HG02798 (cell line): ENCODE measurements around the gene CYP3A4.
"Not testable (repeated sequence)": the region's sequence is repeated elsewhere in the genome, so short reads cannot be mapped to it uniquely, and the experiment has no call there.

Experiments
- ATAC-seq: cut with Tn5 transposase; IDR thresholded peaks from one replicate; pipeline ENCODE4 v1.9.1; 2021; ENCODE audit warnings: mild to moderate bottlenecking; ENCODE audit not compliant: unreplicated experiment, poor library complexity

Gene CYP3A4

DNA sequence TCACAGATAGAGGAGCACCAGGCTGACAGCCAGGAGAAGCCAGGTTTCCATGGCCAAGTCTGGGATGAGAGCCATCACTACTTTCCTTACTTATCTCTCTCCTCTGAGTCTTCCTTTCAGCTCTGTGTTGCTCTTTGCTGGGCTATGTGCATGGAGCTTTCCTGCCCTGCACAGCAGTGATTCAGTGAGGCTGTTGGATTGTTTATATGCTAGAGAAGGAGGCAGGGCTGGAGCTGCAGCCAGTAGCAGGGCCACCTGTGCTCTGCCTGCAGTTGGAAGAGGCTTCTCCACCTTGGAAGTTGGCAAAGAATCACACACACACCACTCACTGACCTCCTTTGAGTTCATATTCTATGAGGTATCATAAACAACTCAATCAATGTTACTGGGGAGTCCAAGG, at the start of gene CYP3A4:
Gene CYP3A4, minus strand, starts transcription at position 178 of the 400 bp plus-strand sequence. Its CDS starts 103 bp downstream, at position 75.
- ATAC-seq: no peak

DNA sequence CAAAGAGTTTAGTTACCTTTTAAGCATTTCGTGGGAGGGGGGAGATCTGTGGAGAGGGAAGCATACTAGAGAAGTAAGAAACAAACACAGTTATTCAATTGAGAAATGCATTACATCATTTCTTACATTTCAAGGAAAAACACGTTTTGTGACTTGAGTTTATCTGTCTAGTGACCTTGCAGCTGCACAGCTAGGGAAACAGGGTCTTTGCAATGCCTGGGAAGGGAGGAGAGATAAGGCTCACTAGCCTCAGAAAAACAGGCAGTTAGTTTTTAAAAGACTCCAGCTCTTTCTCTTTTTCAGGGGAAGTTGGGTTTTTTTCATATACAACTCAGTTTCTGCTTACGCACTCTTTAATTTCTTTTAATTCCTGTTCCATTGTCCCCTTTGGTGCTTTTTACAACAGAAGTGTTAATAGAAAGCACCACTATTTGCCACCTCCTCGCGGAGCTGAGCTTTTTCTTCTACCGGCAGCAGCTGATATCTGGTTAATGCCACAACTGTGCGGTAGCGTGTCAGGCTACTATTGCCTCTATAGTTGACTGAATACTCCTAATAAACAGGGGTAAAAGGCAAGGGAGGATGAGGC, 49.4 kb upstream of the CYP3A4 start:
- ATAC-seq: no peak

DNA sequence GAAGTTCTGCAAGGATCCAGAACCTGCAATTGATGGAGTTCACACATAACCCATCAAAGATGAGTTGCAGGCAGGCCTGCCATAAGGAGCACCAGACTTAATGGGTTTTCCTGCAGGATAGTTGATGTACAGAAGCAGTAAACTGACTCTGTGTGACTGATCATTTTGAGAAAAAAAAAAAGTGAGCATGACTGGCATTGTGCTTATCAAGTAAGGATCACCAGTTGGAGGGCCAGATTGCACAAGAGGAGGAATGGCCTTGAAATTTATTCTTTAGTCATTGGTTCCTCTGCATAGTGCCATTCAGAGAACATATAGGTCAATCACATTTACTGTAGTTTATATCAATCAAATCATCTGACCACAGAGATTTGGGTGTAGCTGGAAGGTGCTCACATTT, 47.6 kb upstream of the CYP3A4 start:
- ATAC-seq: no peak

DNA sequence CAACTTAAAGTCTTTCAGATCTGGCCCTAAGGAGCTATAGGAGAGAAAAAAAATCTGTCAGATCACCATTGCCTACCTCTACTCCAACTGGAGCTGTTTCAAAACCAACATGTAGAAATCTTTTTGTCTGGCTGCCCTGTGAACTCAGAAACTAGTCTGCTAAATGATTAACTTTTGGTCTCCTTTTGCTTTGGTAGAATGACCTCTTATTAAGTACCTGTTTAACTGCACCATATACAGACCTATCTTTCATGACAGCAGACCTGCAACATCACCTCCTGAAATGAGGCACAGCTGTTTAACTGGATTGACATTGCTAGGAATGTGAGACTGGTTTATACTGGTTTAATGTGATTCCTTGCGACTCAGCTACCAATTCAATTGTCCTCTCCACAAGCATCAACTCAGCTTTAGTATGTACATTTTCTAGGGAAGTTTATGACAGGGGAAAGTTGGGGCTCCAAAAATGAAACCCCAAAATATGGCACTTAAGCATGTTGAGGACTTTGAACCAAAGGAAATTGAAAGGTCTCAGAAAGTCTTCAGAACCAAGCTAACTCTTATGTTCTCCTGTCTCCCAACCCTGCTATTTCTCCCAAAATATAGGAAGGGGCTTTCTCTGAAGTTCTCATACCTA, 45.7 kb upstream of the CYP3A4 start:
- no peak for ATAC-seq

DNA sequence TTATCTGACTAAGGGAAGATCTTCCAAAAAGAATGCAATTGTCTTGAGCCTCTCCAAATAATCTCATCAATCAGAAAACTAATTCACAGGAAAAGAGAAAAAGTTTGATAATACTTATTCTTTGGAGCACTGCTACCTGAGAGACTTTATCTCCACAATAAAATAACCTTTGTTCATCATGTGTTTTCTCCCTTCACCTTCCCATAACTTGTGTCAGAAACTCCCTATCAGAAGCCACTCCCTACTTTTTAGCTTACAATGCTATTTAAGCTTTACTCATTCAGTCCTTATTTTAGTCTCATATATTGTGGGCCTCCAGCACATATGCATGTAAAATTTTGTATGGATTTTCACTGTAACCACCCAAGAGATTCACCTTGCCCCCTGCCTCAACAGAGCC, 44.8 kb upstream of the CYP3A4 start:
- ATAC-seq: no peak

DNA sequence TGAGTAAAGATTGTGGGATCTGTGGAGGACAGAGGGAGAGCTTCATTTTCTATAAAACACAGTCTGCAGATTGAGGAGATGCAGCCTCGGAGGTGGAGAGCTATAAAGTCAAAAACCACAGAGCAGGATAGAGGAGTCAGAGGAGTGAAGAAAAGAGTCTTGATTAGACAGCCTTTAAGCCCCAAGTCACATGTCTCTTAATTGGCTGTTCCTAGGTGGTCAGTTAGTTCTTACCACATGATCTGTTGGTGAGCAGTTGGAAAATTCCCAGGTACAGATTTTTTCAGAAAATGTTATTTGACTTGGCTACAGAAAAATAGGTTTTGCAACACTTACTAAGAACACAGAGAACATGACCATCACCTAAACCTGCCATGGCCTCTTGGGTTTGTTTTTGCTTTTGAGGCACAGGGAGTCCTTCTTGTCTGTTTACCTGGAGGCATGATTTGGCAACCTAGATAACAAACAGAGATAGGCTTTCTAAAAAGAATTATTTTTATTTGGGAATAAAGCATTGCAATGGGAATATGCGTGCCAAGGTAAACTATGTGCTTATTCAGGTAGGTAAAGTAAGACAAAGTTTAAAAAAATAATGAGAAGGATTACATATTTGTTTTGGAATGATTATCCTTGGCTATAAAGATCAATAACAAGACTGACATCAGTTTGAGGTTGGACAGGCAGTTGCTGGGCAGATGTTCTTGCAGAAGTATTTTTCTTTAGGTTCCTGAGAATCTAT, 43.2 kb upstream of the CYP3A4 start:
- ATAC-seq: no peak

DNA sequence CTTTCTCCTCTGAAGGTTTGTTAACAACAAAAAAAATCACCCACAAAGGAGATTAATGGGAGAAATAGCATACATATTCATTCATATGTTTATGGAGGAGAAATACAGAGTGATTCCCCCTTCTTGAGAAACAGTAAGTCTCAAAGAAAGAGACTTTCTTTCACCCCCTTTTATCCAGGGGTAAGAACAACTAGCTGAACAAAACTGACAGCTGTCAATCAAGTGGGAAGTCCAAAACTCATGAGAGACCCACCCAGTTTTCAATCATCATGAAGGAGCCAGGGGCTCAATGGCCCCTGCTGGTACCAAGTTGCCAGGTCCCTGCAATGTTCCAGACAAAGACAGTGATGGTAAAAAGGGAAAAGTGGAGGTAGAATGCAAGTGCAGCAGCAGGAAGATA, 41.9 kb upstream of the CYP3A4 start:
- ATAC-seq: no peak

DNA sequence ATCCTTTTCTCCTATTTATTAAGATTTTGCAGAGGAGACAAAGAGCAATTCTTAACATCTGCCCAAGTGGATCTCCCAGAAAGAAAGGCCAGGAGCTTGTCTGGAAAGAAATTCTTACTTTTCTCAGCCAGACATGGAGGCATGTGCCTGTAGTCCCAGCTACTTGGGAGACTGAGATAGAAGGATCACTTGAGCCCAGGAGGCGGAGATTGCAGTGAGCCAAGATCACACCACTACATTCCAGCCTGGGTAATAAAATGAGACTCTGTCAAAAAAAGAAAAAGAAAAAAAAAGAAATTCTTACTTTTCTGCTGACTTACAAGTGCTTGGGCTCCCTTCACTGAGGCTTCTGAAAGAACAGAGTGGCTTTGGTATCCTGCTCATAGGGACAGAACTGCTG, 41.5 kb upstream of the CYP3A4 start:
- ATAC-seq: no peak

DNA sequence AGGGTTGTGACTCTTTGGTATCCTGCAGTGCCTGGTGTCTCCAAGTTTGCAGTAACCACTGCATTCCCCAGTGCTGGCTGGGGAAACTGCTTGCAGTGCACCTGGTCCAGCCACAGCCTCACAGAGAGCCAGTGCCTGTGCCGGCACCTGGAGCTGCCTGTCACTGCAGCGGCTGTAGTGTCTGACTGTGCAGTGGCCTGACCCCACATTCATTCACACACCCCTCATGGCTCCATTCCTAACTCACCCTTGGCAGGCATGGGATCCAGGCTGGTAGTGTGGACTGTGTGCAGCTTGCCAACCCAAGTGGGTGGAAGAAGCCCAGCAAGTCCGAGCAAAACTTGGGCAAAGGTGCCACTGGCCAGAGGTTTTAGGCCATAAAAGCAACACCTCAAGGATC, 40.1 kb upstream of the CYP3A4 start:
- no peak for ATAC-seq

DNA sequence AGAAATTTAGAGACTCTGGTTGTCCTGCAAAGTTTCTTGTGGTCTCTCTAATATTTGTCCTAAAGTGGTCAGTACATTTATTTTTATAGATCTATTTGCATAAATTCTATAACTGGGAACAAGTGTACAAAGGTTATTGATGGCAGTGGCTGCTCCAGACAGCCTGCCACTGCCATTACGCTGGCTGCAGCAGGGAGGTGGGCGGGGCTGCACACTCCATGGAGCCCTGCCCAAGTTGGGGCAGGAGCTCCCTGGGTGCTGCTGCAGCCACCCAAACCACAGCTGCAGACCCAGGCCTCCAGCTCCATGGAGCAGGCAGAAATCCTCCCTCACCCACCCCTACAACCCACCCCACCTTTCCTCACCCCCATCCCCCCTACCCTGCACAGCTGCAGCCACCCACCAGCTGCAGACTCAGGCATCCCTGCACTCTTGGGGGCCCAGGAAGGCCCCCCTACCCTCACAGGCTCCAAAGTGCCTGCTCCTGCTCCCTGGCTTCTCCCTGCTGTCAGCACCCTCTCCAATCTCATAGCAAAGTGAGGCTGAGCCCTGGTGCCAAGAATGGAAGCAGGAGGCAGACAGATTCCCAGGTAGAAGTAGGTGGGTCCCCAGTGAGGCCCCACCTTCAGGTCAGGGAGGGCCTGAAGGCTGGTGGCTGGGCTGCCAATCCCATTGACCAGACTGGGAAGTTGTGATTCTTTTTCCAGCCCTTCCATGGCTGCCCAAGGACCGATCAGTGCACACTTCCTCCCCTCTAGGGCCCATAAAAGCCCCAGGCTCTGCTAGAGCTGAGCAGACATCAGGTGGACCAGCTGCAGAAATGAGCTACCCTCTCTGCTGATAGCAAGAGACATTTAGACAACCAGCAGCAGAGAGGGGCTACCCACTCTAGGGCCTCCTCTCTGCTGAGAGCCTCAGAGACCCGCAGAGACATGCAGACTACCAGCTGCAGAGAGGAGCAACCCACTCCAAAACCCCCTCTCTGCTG, 39.0 kb upstream of the CYP3A4 start:
- no peak for ATAC-seq

DNA sequence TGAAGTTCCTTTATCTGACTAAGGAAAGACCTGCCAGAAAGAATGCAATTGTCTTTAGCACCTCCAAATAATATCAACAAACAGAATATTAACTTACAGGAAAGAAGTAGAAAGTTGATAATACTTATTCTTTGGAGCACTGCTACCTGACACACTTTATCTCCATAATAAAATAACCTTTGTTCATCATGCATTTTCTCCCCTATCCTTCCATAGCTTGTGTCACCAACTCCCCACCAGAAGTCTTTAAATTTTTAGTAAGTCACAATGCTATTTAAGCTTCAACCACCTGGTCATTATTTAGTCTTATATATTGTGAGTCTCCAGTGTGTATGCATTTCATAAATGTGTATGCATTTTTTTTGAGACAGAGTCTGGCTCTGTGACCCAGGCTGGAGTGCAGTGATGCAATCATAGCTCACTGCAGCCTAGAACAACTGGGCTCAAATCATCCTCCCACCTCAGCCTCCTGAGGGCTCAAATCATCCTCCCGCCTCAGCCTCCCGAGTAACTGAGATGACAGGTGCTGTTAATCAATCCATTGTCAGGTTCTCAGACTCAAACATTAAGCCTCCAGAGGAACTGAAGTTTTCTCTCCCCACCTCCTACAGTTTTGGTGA, 36.5 kb upstream of the CYP3A4 start:
- no peak for ATAC-seq

DNA sequence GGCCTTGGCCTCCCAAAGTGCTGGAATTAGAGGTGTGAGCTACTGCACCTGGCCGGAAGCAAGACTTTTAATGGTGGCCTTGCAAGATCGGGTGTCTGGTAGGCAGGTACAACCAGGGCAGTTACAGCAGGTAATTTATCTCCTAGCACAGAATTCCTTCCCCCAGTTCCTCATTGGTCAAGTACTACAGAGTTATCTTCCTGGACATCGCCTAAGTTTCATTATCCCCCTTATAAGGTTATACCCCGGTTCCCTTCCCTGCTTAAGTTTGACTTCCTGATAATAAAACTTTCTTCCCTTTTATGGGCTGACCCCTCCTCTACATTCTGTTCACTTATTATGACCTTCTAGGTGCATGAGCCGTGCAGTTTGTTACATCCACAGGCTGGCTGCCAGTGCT, 24.8 kb upstream of the CYP3A4 start:
- no peak for ATAC-seq

DNA sequence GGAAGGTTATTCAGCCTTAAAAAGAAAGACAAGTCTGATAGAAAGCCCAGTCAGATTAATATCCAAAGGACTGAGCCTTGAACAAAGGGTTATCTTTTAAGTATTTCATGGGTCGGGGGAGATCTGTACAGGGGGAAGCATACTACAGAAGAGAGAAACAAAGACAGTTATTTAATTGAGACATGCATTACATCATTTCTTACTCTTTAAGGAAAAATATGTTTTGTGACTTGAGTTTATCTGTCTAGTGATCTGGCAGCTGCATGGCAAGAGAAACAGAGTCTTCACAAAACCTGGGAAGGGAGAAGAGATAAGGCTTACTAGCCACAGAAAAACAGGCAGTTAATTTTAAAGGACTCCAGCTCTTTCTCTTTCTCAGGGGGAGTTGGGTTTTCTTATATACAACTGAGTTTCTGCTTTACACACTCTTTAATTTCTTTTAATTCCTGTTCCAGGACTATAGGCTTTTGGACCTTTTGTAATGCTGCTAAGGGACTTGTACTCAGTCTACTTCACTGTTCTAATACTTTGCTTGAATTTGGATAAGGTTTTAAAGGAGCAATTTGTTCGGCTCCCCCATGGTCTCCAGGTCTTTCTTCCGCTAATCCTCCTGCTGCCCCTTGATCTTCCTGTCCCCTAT, 23.0 kb upstream of the CYP3A4 start:
- ATAC-seq: no peak

DNA sequence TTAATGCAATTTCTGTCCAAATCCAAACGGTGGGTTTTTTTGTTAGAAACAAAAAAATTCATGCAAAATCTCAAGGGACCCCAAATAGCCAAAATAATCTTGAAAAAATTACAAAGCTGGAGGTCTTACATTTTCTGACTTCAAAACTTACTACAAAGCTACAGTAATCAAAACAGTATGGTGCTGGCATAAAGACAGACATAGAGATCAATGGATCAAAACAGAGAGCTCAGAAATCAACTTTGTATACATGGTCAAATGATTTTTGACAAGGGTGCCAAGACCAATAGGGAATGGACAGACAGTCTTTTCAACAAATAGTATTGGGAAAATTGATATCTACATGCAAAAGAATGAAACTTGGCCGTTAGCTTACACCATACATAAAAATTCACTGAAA, 21.7 kb upstream of the CYP3A4 start:
- no peak for ATAC-seq

DNA sequence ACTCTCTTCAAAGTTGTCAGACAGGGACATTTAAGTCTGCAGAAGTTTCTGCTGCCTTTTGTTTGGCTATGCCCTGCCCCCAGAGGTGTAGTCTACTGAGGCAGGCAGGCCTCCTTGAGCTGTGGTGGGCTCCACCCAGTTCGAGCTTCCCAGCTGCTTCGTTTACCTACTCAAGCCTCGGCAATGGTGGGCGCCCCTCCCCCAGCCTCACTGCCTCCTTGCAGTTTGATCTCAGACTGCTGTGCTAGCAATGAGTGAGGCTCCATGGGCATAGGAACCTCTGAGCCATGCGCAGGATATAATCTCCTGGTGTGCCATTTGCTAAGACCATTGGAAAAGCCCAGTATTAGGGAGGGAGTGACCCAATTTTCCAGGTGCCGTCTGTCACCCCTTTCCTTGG, 19.1 kb upstream of the CYP3A4 start:
- ATAC-seq: not testable (repeated sequence)

DNA sequence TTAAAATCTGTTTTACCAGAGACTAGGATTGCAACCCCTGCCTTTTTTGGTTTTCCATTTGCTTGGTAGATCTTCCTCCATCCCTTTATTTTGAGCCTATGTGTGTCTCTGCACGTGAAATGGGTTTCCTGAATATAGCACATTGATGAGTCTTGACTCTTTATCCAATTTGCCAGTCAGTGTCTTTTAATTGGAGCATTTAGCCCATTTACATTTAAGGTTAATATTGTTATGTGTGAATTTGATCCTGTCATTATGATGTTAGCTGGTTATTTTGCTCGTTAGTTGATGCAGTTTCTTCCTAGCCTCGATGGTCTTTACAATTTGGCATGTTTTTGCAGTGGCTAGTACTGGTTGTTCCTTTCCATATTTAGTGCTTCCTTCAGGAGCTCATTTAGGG, 17.4 kb upstream of the CYP3A4 start:
- ATAC-seq: not testable (repeated sequence)

DNA sequence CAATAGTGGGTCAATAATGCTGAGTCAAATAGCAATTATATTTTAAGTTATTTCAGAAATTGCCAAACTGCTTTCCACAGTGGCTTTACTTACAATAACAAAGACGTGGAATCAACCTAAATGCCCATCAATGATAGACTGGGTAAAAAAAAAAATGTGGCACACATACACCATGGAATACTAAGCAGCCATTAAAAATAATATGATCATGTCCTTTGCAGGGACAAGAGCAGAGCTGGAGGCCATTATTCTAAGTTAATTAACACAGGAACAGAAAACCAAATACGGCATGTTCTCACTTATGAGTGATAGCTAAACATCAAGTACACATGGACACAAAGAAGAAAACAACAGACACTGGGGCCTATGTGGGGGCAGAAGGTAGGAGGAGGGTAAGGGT, 15.0 kb upstream of the CYP3A4 start:
- ATAC-seq: no peak

DNA sequence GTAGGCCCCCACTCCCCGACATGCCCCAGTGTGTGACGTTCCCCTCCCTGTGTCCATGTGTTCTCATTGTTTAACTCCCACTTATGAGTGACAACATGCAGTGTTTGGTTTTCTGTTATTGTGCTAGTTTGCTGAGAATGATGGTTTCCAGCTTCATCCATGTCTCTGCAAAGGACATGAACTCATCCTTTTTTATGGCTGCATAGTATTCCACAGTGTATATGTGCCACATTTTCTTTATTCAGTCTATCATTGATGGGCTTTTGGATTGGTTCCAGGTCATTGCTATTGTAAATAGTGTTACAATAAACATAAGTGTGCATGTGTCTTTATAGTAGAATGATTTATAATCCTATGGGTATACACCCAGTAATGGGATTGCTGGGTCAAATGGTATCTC, 11.9 kb upstream of the CYP3A4 start:
- not testable (repeated sequence) for ATAC-seq

DNA sequence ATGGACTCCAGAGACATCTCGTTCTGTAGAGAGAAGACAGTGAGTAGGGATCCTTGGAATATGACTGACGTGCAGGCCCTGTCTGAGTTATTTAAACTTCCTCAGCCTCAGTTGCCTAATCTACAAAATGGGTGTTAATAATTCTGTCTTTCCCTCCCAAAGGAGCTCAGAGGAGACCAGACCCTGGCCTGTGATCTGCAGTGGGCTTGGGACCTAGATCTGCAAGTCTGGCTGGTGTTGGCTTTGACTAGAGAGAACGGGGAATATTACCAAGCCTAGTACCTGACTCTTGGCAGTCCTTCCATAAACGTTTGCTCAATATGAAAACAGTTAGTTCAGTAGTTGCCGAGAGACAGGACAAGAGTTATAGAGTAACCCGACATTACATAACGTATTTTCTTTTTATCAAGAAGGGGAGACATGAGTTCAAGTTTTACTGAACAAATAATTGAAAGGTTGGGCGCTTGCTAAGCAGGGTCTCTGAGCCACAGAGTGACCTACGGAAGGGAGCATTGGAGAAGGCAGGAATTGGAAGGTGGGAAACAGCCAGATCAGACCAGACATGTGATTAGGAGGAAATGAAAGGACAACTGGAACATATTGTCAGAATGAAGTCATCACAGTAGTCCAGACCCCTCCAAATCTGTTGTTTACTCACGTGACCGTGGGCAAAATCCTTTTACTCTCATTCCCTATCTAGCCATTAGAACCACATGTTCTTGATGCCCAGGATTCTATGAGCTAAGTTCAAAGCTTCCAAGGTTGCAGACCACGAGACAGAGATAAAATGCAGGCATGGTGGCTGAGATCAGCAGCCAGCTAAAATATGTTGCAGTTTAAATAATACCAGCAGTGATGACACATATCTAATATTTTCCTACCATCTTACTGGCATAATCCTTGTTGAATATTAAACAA, 10.9 kb upstream of the CYP3A4 start:
- no peak for ATAC-seq
